Measurements from ENCODE around the gene TEAD4. TPM values are rescaled to one million over a fixed set of nuclear protein-coding genes. Genes with fewer than 3 reads are reported as not detected.

The TEAD4 gene
- total RNA-seq, 1 donor from 2014 or later, result 48.8 TPM

DNA sequence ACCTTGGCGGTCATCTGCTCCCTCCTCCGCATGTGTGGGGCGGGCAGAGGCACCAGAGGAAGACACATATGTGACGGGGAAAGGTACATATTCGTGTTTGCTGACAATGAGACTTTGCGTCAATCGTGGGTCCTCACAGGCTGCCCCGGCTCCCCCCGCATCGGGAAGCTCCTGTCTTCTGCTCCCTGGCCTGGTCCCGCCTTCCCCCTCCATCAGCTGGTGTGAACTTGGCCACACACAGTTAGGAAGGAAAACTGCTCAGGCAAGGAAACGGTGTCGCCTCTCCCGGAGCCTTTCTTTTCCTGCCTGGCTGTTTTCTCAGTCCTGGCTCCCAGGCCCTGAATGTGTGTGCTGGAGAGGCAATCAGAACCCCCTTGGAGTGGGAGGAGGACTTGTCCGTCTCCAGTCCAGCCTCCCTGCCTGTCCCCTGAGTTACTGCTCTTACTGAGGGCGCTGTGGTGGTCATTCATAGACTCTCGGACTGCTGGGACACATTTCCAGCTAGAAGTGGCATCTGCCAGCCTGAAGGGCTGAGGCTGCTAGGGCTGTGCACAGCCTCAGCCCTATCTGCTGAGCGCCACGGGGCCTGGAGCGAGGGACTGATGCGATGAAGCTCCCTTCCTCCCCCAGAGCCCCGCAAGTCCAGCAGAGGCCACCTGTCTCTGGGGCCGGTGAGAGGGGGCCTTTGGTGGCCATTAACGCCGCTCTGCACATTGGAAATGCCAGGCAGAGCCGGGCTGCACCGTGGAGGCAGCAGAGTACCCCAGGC, 73.8 kb downstream of the TEAD4 start:
- no peak for DNase-seq (ENCODE audit: low read depth)
- TF ChIP-seq, protein P1, sequence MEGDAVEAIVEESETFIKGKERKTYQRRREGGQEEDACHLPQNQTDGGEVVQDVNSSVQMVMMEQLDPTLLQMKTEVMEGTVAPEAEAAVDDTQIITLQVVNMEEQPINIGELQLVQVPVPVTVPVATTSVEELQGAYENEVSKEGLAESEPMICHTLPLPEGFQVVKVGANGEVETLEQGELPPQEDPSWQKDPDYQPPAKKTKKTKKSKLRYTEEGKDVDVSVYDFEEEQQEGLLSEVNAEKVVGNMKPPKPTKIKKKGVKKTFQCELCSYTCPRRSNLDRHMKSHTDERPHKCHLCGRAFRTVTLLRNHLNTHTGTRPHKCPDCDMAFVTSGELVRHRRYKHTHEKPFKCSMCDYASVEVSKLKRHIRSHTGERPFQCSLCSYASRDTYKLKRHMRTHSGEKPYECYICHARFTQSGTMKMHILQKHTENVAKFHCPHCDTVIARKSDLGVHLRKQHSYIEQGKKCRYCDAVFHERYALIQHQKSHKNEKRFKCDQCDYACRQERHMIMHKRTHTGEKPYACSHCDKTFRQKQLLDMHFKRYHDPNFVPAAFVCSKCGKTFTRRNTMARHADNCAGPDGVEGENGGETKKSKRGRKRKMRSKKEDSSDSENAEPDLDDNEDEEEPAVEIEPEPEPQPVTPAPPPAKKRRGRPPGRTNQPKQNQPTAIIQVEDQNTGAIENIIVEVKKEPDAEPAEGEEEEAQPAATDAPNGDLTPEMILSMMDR (conservative IDR thresholded peaks at IDR 0.05; ENCODE audit: low read depth, low read length), result no peak
- no peak overlapping the region for H3K4me3 ChIP-seq (ENCODE audit: low read depth, low read length)

DNA sequence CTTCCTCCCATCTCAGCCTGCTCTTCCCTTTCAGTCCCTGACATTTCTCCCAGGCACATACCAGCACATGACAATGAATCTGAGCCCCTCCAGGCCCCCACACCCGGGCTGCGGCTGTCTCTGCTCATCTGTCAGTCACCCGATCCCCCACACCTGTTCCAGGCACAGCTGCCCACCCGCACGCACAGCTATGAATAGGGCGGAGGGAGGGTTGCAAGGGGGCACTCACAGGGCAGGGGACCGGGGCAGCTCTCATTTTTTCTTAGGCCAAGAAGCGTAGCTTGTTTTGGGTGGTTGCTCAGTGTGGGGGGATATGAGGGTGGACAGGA, 74.3 kb downstream of the TEAD4 start:
- no peak overlapping the region for H3K4me3 ChIP-seq (ENCODE audit: low read depth, low read length)
- DNase-seq (ENCODE audit: low read depth), result no peak
- TF ChIP-seq, protein P1 (conservative IDR thresholded peaks at IDR 0.05; ENCODE audit: low read depth, low read length), result no peak

DNA sequence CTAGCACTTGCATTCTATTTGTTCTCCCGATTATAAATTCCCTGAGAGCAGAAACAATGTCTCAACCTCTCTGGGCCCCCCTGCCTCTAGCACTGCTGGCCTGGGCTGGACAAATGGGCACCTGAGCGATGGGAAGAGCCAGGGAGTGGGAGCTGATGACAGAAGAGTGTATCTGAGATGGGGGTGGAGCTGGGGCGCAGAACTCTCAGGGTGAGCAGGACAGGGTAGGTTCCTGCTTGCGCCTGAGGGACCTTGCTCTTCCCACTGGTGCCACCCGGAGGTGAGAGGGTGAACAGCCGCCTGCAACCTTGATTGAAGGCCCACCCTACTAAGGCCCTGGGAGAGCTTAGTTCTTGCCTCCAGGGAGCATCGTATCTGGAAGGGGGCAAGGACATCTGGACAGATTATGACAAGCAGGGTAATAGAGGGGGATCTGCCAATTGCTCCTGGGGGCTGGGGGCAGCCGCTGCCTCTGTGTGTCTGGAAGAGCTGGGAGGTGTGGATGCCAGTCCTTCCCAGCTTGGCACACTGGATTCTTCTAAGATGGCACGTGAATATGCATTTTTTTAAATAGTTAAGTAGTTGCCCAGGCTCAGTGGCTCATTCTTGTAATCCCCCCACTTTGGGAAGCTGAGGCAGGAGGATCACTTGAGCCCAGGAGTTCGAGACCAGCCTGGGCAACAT, 75.0 kb downstream of the TEAD4 start:
- TF ChIP-seq, protein P1 (conservative IDR thresholded peaks at IDR 0.05; ENCODE audit: low read depth, low read length), result peak; percentile 72
- H3K4me3 ChIP-seq (ENCODE audit: low read depth, low read length), result no peak overlapping the region
- no peak for DNase-seq (ENCODE audit: low read depth)

DNA sequence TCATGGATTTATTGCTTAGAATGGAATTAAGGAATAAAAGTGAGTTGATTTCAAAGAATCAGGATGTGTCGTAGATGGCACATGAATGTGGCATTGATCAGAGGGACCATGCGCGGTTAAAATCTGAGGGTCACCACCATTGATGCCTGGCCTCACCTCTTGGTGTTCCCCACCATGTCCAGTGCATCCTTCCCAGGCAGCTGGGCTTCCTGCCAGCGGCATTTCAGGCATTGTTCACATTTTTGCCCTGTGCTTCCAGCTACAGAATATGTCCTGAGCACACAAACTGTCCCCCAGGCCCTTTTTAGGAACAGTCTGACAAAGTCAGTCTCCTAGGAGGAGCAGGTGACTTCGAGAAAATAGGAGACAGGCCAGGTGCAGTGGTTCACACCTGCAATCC, 76.0 kb downstream of the TEAD4 start:
- H3K4me3 ChIP-seq (ENCODE audit: low read depth, low read length), result no peak overlapping the region
- TF ChIP-seq, protein P1 (conservative IDR thresholded peaks at IDR 0.05; ENCODE audit: low read depth, low read length), result no peak
- no peak for DNase-seq (ENCODE audit: low read depth)

DNA sequence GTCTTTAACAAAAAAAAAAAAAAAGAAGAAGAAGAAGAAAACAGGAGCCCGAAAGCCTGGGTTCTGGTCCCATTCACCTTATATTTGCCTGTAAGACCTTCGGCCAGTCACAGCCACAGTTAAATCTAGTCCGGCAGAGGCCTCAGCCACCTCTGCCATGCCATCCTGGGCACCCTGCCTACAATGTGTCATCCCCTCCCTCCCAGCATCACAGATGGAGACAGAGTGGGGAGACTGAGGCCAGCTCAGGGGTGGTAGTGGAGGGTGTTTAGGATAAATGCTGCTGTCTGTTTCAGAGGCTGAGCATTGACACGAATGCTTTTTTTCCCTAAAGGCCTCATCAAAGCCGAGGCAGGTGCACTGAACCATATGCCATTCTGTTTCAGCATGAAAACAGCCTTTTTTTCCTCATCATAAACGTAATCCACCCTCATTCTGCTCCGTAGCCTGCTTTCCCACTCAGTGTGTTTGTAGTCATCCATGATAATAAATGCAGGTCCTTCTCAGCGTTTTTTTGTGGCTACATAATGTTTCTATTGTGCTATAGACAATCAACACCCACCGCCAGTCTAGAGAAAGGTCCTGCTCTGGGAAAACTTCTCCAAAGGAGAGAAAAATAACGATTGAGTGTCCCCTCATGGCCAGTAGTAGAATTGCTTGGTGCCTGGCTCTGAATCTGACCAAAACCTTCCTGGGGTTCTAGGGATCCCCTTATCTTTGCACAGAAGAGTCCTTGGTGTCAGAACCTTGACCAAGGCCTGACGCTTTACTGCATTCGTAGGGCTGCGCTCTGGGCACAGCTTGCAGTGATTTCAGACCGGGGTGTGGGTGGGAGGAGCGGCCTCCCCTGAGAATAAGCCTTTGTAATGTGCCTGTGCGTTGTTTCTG, 76.9 kb downstream of the TEAD4 start:
- DNase-seq (ENCODE audit: low read depth), result no peak
- TF ChIP-seq, protein P1 (conservative IDR thresholded peaks at IDR 0.05; ENCODE audit: low read depth, low read length), result peak; percentile 44
- H3K4me3 ChIP-seq (ENCODE audit: low read depth, low read length), result no peak overlapping the region

DNA sequence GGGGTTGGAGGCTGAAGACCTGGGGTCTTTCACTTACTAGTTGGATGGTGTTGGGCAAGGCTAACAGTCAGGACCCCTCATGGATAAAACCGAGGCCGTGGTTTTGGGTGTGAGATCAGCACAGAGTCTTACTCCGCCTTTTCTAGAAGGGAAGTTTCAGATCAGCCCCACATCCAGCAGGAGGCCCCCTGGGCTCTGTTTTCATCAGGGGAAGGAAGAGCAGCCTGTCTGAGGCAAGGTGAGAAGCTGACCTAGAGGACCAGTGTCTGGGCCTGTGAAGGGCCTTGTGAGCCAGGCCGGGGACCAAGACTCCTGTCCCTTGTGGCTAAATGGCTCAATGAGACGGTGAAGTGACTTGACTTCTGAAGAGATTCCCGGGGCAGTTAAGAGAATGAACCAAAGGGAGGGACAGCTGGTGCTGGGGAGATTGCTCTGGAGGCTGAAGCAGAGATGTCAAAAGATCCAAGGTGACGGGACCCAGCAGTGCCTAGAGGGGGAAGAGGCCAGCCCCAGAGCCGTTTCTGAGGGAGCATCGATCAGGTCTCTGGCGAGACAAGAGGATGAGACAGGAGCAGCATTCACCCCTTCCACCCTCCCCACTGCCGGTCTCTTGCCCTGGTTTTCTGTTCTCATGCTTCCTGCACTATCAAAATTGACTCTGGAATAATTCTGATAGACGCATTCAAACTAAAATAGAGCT, 77.9 kb downstream of the TEAD4 start:
- DNase-seq (ENCODE audit: low read depth), result no peak
- TF ChIP-seq, protein P1 (conservative IDR thresholded peaks at IDR 0.05; ENCODE audit: low read depth, low read length), result no peak
- H3K4me3 ChIP-seq (ENCODE audit: low read depth, low read length), result no peak overlapping the region

All from epithelial cell of proximal tubule (primary cell).